Colonic mucosa (tissue), 4 donors: ENCODE measurements around the gene UVSSA. TPM values are rescaled to one million over a fixed set of nuclear protein-coding genes. Genes with fewer than 3 reads are reported as not detected.

Source experiments
- DNase-seq: peaks from one replicate; pipeline ENCODE4 v3.0.0-alpha.2; 2020
- H3K27ac ChIP-seq: fragments of 200-600 bp; one replicate; pipeline ENCODE4 v1.8.0; 2021
- H3K27me3 ChIP-seq: fragments of 200-600 bp; one replicate; pipeline ENCODE4 v1.8.0; 2021
- H3K36me3 ChIP-seq: fragments of 200-600 bp; one replicate; pipeline ENCODE4 v1.8.0; 2021
- H3K4me1 ChIP-seq: fragments of 200-600 bp; one replicate; pipeline ENCODE4 v1.8.0; 2021; ENCODE audit warnings: mild to moderate bottlenecking
- H3K4me3 ChIP-seq: fragments of 200-600 bp; one replicate; pipeline ENCODE4 v1.8.0; 2021
- H3K9ac ChIP-seq, 2 donors: one replicate each; pipeline ENCODE4 v1.7.0; 2013; ENCODE audit warnings: control low read depth in 2 of 2, low read depth in 2 of 2, low read length in 2 of 2
- H3K9me3 ChIP-seq: fragments of 200-600 bp; one replicate; pipeline ENCODE4 v1.8.0; 2021
- CTCF ChIP-seq: fragments of 200-600 bp; IDR thresholded peaks from one replicate; pipeline ENCODE4 v1.8.0; 2022; ENCODE audit warnings: antibody characterized with exemption, mild to moderate bottlenecking
- intact Hi-C: fragments of 100-400 bp; cut with DNase I; formaldehyde crosslinking; loops from one replicate; pipeline ENCODE4 v1.14.1; 2022
- total RNA-seq, 2 donors: library from RNA; stranded (reverse); fragmentation: NEBNext Ultra II Directional in 1 of 2; extraction: Animal tissue kit (Norgen Biotek cat#: 25700) in 1 of 2; gene quantifications; one replicate each; pipeline ENCODE4 v1.2.1, GENCODE V29; 2021
- donor health status: healthy.
- donor health status: DM: no; HTN: no; CAD: no.
- donor health status: DM: no; HTN: no; CAD: no.

UVSSA gene
- total RNA-seq, 2 donors from 2014 or later, result 16.7 to 55.7 TPM

- intact Hi-C loops, result no loop called here
- Histone ChIP-seq H3K27ac (no peak overlapping the region), H3K27me3 (no peaks in the 10 kb centered on the region), H3K4me1 (no peaks in the 10 kb centered on the region), H3K9me3 (no peaks in the 10 kb centered on the region), H3K36me3 (peaks cover 18% of the 10 kb centered on the region), H3K4me3 (no peak overlapping the region), H3K9ac (no peak overlapping the region)
- TF ChIP-seq CTCF, result no peak
- no peak for DNase-seq
Measured at GRCh38 chr4:1336088-1336491, 10.9 kb upstream of the UVSSA start.

GRCh38 chr4:1337376-1337831 lies 9.6 kb upstream of the UVSSA start:
- no peaks in the 10 kb centered on the region for H3K4me1 ChIP-seq
- intact Hi-C loops, result no loop called here
- no peaks in the 10 kb centered on the region for H3K27me3 ChIP-seq
- H3K4me3 ChIP-seq, result no peak overlapping the region
- peak; percentile 32 for DNase-seq
- H3K36me3 ChIP-seq, result peaks cover 17% of the 10 kb centered on the region
- H3K27ac ChIP-seq, result no peak overlapping the region
- TF ChIP-seq CTCF, result no peak
- no peak overlapping the region for H3K9ac ChIP-seq
- no peaks in the 10 kb centered on the region for H3K9me3 ChIP-seq

- Histone ChIP-seq H3K27me3 (no peaks in the 10 kb centered on the region), H3K4me3 (no peak overlapping the region), H3K9me3 (no peaks in the 10 kb centered on the region), H3K9ac (no peak overlapping the region), H3K4me1 (no peaks in the 10 kb centered on the region), H3K36me3 (peaks cover 11% of the 10 kb centered on the region), H3K27ac (no peak overlapping the region)
- no peak for DNase-seq
- intact Hi-C loops, result no loop called here
- TF ChIP-seq CTCF, result no peak
Measured at GRCh38 chr4:1337951-1338751, 8.9 kb upstream of the UVSSA start.

GRCh38 chr4:1338752-1339414 lies 8.1 kb upstream of the UVSSA start:
- Histone ChIP-seq H3K4me1 (no peaks in the 10 kb centered on the region), H3K4me3 (no peak overlapping the region), H3K27me3 (no peaks in the 10 kb centered on the region), H3K9me3 (no peaks in the 10 kb centered on the region), H3K36me3 (peaks cover 11% of the 10 kb centered on the region), H3K9ac (no peak overlapping the region), H3K27ac (no peak overlapping the region)
- TF ChIP-seq CTCF, result no peak
- DNase-seq, result no peak
- intact Hi-C loops, result no loop called here

GRCh38 chr4:1339489-1339888 lies 7.5 kb upstream of the UVSSA start:
- Histone ChIP-seq H3K36me3 (peaks cover 11% of the 10 kb centered on the region), H3K27ac (no peak overlapping the region)
- DNase-seq, result no peak

More at GRCh38 chr4:1339489-1339888, 7.5 kb upstream of the UVSSA start:
- TF ChIP-seq CTCF, result no peak
- Histone ChIP-seq H3K27me3 (no peaks in the 10 kb centered on the region), H3K4me1 (no peaks in the 10 kb centered on the region), H3K9me3 (no peaks in the 10 kb centered on the region), H3K9ac (no peak overlapping the region), H3K4me3 (no peak overlapping the region)
- intact Hi-C loops, result no loop called here
